ENCODE results near the gene PLEKHJ1. TPM values are rescaled to one million over a fixed set of nuclear protein-coding genes. Genes with fewer than 3 reads are reported as not detected.
A peak's percentile ranks its signal among the peaks of the same experiment; 100 is the strongest.
"Not testable (repeated sequence)": the region's sequence is repeated elsewhere in the genome, so short reads cannot be mapped to it uniquely, and the experiment has no call there.

PLEKHJ1 gene, protein sequence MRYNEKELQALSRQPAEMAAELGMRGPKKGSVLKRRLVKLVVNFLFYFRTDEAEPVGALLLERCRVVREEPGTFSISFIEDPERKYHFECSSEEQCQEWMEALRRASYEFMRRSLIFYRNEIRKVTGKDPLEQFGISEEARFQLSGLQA
- 10 to 100 TPM; 26.3 to 46.2 TPM for total RNA-seq

DNA sequence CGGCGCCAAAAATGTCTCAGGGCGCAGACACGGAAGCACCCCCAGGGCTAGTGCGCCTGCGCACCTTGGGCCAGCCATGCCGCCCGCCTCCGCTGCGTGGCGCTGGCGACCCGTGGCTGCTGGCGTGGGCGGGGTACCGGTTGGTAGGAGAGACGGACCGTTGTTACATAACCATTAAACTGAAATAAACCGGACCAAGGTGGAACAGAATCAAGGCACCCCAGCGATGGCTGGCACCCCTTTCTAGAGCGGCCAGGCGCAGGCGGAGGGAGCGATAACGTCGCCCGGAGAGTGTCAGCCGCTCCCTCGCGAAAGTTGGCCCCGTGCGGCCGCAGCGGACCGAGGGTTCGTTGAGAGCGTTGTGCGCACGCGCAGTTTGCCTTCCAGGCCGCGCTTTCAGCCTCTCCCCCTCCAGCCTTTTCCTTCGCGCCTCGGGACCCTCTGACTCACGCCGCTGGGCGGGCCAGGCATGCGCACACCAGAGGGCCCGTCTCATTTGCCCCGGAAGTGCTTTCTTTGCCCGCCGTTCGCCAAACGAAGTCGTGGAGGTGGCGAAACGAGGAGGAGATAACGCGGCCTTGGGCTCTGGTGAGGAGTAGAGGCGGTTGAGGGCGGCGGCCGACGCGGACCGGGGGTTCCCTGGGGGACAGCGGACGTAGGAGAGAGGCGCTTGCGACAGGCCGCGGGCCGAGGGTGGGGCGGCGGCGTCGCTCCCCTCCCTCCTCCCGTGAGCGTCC, at the start of gene PLEKHJ1, which contains the start of gene SF3A2:
Gene PLEKHJ1, minus strand, starts transcription at position 16 of the 737 bp plus-strand sequence. CDS start 81 bp downstream, outside the sequence.
Gene SF3A2, plus strand, starts transcription at position 511 of the 737 bp plus-strand sequence. CDS start 6,595 bp downstream, outside the sequence.
- peaks cover 7% of the 10 kb centered on the region for H3K36me3 ChIP-seq

DNA sequence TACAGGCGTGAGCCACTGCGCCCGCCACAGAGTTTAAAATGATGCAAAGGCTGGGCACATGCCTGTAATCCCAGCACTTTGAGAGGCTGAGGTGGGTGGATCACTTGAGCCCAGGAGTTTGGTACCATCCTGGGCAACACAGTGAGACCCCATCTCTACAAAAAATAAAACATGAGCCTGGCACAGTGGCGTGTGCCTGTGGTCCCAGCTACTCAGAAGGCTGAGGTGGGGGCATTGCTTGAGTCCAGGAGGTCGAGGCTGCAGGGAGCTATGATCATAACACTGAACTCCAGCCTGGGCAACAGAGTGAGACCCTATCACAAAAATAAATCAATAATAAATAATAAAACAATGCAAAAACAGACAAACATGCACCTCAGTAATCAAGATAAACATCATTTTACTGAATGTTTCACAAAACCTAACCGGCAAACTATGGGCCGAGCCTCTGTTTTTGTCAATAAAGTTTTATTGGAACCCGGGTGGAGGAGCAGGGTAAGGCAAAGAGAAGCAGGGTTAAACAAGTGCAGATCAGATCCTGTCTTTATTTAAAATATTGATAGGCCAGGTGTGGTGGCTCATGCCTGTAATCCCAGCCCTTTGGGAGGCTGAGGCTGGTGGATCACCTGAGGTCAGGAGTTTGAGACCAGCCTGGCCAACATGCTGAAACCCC, 47.8 kb upstream of the PLEKHJ1 start:
- TF ChIP-seq, protein P1, sequence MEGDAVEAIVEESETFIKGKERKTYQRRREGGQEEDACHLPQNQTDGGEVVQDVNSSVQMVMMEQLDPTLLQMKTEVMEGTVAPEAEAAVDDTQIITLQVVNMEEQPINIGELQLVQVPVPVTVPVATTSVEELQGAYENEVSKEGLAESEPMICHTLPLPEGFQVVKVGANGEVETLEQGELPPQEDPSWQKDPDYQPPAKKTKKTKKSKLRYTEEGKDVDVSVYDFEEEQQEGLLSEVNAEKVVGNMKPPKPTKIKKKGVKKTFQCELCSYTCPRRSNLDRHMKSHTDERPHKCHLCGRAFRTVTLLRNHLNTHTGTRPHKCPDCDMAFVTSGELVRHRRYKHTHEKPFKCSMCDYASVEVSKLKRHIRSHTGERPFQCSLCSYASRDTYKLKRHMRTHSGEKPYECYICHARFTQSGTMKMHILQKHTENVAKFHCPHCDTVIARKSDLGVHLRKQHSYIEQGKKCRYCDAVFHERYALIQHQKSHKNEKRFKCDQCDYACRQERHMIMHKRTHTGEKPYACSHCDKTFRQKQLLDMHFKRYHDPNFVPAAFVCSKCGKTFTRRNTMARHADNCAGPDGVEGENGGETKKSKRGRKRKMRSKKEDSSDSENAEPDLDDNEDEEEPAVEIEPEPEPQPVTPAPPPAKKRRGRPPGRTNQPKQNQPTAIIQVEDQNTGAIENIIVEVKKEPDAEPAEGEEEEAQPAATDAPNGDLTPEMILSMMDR (IDR thresholded peaks at IDR 0.05), result no peak
- no peak for ATAC-seq (ENCODE audit: insufficient number of reproducible peaks, low FRiP score, low read depth)
- Histone ChIP-seq H3K9me3 (no peaks in the 10 kb centered on the region), H3K4me3 (no peak overlapping the region), H3K36me3 (peaks cover 3% of the 10 kb centered on the region), H3K27ac (no peak overlapping the region), H3K27me3 (replicated peaks; ENCODE audit: insufficient read depth) (no peaks in the 10 kb centered on the region), H3K4me1 (ENCODE audit: control insufficient read depth in 1 of 2, low read depth in 2 of 2) (peaks cover 0 to 12% of the 10 kb centered on the region in 2 donors)
- DNase-seq (ENCODE audit: low spot score), result no peak

More for the DNA sequence above, at the start of gene PLEKHJ1, which contains the start of gene SF3A2:
- Histone ChIP-seq H3K27me3 (replicated peaks; ENCODE audit: insufficient read depth) (no peaks in the 10 kb centered on the region), H3K4me3 (peak within 1 kb of the TSS; percentile 95), H3K9me3 (no peaks in the 10 kb centered on the region), H3K27ac (peak within 1 kb of the TSS; percentile 85 to 95), H3K4me1 (ENCODE audit: control insufficient read depth in 1 of 2, low read depth in 2 of 2) (peaks cover 40 to 65% of the 10 kb centered on the region in 2 donors)
- peak; percentile 81 for ATAC-seq (ENCODE audit: insufficient number of reproducible peaks, low FRiP score, low read depth)
- DNase-seq (ENCODE audit: low spot score), result peak; percentile 85
- TF ChIP-seq, protein P1 (IDR thresholded peaks at IDR 0.05), result peak; percentile 94

DNA sequence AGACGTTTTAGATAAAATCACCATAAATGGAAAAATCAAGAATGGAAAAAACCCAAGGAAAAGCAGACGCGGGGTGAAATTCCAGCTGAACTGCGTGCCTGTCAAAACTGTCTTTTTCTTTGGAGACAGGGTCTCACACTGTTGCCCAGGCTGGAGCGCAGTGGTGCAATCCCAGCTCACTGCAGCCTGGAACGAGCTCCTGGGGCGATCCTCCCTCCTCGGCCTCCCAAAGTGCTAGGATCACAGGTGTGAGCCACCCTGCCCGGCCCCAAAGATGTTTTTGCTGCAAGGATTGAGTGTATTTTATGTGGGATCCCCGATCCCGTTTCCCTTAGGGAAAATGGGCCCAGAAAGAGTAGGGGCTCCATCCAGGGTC, 46.7 kb upstream of the PLEKHJ1 start:
- H3K4me1 ChIP-seq (ENCODE audit: control insufficient read depth in 1 of 2, low read depth in 2 of 2), result peaks cover 0 to 12% of the 10 kb centered on the region in 2 donors
- DNase-seq (ENCODE audit: low spot score) (no peak), ATAC-seq (ENCODE audit: insufficient number of reproducible peaks, low FRiP score, low read depth) (no peak)
- peak overlapping the region; percentile 58 for H3K4me3 ChIP-seq
- no peak overlapping the region for H3K27ac ChIP-seq
- H3K27me3 ChIP-seq (replicated peaks; ENCODE audit: insufficient read depth), result no peaks in the 10 kb centered on the region
- H3K9me3 ChIP-seq, result no peaks in the 10 kb centered on the region
- H3K36me3 ChIP-seq, result no peaks in the 10 kb centered on the region
- TF ChIP-seq, protein P1 (IDR thresholded peaks at IDR 0.05), result no peak

DNA sequence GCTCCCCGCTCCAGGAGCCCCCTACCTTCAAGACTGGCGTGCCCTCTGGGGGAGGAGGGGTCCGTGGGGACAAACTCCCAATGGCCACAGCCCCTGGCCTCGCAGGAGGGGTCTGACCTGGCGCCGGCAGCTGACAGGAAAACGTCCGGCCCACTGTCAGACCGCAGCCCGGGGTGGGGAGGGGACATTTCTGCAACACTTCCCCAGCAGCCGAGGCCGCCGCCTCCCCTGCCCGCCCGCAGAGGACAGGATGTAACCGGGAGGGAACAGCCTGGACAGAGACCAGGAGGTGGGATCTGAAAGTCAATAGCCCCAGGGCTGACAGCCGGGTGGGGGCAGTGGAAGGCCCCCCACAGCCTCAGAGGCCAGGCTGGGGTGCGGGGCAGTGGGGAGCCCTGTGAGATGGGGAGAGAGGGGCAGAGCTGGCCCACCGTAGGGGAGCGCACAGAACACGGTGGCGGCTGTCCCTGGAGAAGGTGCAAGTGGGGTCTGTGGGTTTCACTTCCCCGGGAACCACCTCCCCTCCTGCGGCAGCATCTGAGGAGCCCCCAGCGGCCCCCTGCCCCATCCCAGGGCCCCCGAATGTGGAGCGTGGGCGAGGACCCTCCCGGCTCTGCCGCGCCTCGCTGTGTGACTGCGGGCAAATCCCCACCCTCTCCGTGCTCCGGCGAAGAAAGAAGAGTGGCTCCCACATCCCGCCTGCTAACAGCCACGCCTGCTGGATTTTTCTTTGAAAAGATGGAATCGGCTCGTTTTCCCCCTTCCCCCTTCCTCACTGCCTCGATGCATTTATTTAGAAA, 46.1 kb upstream of the PLEKHJ1 start, which contains the start of gene PEAK3:
Gene PEAK3, minus strand, starts transcription at position 114 of the 800 bp plus-strand sequence. CDS start 1,244 bp downstream, outside the sequence.
- H3K27ac ChIP-seq, result no peak within 1 kb of the TSS
- TF ChIP-seq, protein P1 (IDR thresholded peaks at IDR 0.05), result no peak

DNA sequence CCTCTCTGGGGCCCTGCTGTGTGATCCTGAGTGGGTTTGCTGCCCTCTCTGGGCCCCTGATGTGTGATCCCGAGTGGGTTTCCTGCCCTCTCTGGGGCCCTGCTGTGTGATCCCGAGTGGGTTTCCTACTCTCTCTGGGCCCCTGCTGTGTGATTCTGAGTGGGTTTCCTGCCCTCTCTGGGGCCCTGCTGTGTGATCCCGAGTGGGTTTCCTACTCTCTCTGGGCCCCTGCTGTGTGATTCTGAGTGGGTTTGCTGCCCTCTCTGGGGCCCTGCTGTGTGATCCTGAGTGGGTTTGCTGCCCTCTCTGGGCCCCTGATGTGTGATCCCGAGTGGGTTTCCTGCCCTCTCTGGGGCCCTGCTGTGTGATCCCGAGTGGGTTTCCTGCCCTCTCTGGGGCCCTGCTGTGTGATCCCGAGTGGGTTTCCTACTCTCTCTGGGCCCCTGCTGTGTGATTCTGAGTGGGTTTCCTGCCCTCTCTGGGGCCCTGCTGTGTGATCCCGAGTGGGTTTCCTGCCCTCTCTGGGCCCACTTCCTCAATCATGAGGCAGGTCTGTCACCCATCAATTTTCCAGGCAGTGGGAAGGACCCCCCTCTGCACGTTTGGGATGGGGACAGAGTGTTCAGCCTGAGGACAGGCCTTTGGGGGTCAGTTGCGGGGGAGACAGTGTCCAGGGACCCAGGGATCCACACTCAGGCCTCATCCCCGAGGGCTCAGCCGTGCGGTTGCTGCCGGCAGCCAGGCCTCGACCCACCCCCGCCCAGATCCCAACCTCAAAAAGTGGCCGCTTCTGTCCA, 45.3 kb upstream of the PLEKHJ1 start:
- Histone ChIP-seq H3K4me3 (peak overlapping the region; percentile 58), H3K4me1 (ENCODE audit: control insufficient read depth in 1 of 2, low read depth in 2 of 2) (peaks cover 0 to 12% of the 10 kb centered on the region in 2 donors)
- not testable (repeated sequence) for DNase-seq (ENCODE audit: low spot score); H3K27me3 ChIP-seq (replicated peaks; ENCODE audit: insufficient read depth); H3K27ac ChIP-seq; ATAC-seq (ENCODE audit: insufficient number of reproducible peaks, low FRiP score, low read depth); H3K36me3 ChIP-seq; H3K9me3 ChIP-seq

More for the DNA sequence above, 46.1 kb upstream of the PLEKHJ1 start, which contains the start of gene PEAK3:
- DNase-seq (ENCODE audit: low spot score) (no peak), ATAC-seq (ENCODE audit: insufficient number of reproducible peaks, low FRiP score, low read depth) (no peak)
- H3K36me3 ChIP-seq, result no peaks in the 10 kb centered on the region
- no peaks in the 10 kb centered on the region for H3K9me3 ChIP-seq
- peaks cover 0 to 12% of the 10 kb centered on the region in 2 donors for H3K4me1 ChIP-seq (ENCODE audit: control insufficient read depth in 1 of 2, low read depth in 2 of 2)
- no peaks in the 10 kb centered on the region for H3K27me3 ChIP-seq (replicated peaks; ENCODE audit: insufficient read depth)
- peak within 1 kb of the TSS; percentile 58 for H3K4me3 ChIP-seq
